ENCODE results near the gene OMA1.

The OMA1 gene

GRCh38 chr1:58576727-58577653 lies 30.5 kb upstream of the OMA1 start, which contains the start of gene TACSTD2:
TSS of gene TACSTD2 (minus strand) at chr1:58577252. CDS start at chr1:58577156, 96 bp downstream.
- TF ChIP-seq, protein P1, sequence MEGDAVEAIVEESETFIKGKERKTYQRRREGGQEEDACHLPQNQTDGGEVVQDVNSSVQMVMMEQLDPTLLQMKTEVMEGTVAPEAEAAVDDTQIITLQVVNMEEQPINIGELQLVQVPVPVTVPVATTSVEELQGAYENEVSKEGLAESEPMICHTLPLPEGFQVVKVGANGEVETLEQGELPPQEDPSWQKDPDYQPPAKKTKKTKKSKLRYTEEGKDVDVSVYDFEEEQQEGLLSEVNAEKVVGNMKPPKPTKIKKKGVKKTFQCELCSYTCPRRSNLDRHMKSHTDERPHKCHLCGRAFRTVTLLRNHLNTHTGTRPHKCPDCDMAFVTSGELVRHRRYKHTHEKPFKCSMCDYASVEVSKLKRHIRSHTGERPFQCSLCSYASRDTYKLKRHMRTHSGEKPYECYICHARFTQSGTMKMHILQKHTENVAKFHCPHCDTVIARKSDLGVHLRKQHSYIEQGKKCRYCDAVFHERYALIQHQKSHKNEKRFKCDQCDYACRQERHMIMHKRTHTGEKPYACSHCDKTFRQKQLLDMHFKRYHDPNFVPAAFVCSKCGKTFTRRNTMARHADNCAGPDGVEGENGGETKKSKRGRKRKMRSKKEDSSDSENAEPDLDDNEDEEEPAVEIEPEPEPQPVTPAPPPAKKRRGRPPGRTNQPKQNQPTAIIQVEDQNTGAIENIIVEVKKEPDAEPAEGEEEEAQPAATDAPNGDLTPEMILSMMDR (IDR thresholded peaks at IDR 0.05): peak in 1 of 2 experiments; percentile 4
- H3K27me3 ChIP-seq: no peaks in the 10 kb centered on the region
- intact Hi-C loops (cut with DNase I; ENCODE audit: low total_unique reads): no loop called here
- no peaks in the 10 kb centered on the region for H3K36me3 ChIP-seq
- peaks cover 0 to 32% (median 19%) of the 10 kb centered on the region in 4 donors for H3K4me1 ChIP-seq
- peak; percentile 25 to 70 for DNase-seq
- H3K27ac ChIP-seq: peak within 1 kb of the TSS; percentile 63 to 64
- peak within 1 kb of the TSS; percentile 50 to 68 for H3K4me3 ChIP-seq
- no peaks in the 10 kb centered on the region for H3K9me3 ChIP-seq

DNA sequence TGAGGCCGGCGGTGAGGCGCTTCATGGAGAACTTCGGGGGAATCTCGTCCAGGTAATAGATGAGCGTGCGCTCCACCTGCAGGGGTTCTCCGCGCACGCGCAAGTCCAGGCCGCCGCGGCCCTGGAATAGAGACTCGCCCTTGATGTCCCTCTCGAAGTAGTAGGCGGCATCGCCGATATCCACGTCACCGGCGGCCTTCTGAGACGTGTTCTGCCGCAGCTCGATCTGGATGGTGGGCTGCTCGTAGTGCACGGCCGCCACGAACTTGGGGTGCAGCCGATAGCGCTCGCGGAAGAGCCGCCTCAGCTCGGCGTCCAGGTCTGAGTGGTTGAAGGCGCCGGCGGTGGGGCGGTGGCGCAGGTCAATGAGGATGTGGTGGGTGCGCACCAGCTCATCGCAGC lies 29.8 kb upstream of the OMA1 start:
- TF ChIP-seq, protein P1 (IDR thresholded peaks at IDR 0.05): no peak
- Histone ChIP-seq H3K4me1 (peaks cover 0 to 32% (median 19%) of the 10 kb centered on the region in 4 donors), H3K36me3 (no peaks in the 10 kb centered on the region), H3K27me3 (no peaks in the 10 kb centered on the region), H3K27ac (peak overlapping the region in 1 of 2 donors; percentile 63), H3K4me3 (peak overlapping the region; percentile 50 to 68), H3K9me3 (no peaks in the 10 kb centered on the region)
- no peak for DNase-seq
- intact Hi-C loops (cut with DNase I; ENCODE audit: low total_unique reads): no loop called here

- intact Hi-C loops (cut with DNase I; ENCODE audit: low total_unique reads): no loop called here
- H3K9me3 ChIP-seq: no peaks in the 10 kb centered on the region
- H3K27ac ChIP-seq: no peak overlapping the region
- H3K4me1 ChIP-seq: peaks cover 0 to 32% (median 19%) of the 10 kb centered on the region in 4 donors
- TF ChIP-seq, protein P1 (IDR thresholded peaks at IDR 0.05): no peak
- H3K27me3 ChIP-seq: no peaks in the 10 kb centered on the region
- DNase-seq: no peak
- no peaks in the 10 kb centered on the region for H3K36me3 ChIP-seq
- peak overlapping the region; percentile 50 to 68 for H3K4me3 ChIP-seq
Measured at GRCh38 chr1:58575551-58576324, 29.2 kb upstream of the OMA1 start.

DNA sequence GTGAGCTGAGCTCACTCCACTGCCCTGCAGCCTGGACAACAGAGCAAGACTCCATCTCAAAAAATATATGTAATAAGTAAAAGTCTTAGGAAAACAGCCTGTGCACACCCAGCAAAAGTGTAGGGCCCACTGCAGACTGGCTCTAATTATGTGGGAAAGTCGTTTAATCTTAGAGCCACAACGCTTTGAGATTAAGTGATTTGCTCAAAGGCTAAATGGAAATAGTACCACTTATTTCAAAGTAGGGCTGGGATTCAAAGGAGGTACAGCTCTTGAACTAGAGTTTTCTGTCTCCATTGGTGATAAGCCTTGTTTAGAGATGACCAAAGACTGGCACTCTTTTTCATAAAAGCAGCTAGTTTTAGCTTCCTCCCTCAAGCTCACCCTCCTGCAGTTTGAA lies 28.3 kb upstream of the OMA1 start:
- Histone ChIP-seq H3K4me3 (no peak overlapping the region), H3K27ac (no peak overlapping the region), H3K27me3 (no peaks in the 10 kb centered on the region), H3K9me3 (no peaks in the 10 kb centered on the region), H3K36me3 (no peaks in the 10 kb centered on the region), H3K4me1 (peaks cover 0 to 32% (median 19%) of the 10 kb centered on the region in 4 donors)
- no peak for DNase-seq
- intact Hi-C loops (cut with DNase I; ENCODE audit: low total_unique reads): no loop called here
- TF ChIP-seq, protein P1 (IDR thresholded peaks at IDR 0.05): no peak

GRCh38 chr1:58573705-58574591 lies 27.4 kb upstream of the OMA1 start:
- Histone ChIP-seq H3K36me3 (no peaks in the 10 kb centered on the region), H3K27me3 (no peaks in the 10 kb centered on the region), H3K9me3 (no peaks in the 10 kb centered on the region), H3K4me1 (peaks cover 0 to 28% (median 19%) of the 10 kb centered on the region in 4 donors), H3K4me3 (no peak overlapping the region), H3K27ac (no peak overlapping the region)
- TF ChIP-seq, protein P1 (IDR thresholded peaks at IDR 0.05): no peak
- no peak for DNase-seq
- intact Hi-C loops (cut with DNase I; ENCODE audit: low total_unique reads): no loop called here

Data from tibial artery (tissue), 4 donors.